CD4-positive, alpha-beta T cell treated with Interferon gamma for 1 hour (primary cell): ENCODE data around the gene PDE1C.
"Not testable (repeated sequence)": the region's sequence is repeated elsewhere in the genome, so short reads cannot be mapped to it uniquely, and the experiment has no call there.

Experiments
- DNase-seq: peaks from one replicate; pipeline ENCODE4 v3.0.0-alpha.2; 2020

The PDE1C gene

DNA sequence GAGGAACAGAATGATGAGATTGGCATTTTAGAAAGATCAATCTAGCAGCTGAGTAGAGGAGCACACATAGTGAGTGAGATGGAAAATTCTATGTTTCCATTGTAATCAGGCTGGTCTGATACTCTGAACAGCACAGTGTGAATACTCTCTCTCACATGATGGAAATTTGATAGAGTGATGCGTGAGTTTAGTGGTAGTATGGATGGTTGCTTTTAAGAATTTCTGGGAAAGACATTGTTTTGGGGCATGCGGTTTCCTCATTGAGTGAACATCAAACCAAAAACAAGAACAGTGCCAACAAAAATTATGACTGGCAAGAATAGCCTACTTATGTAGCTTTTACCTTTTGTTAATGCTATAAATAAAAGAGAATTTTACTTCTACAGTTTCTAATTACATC lies 183.2 kb downstream of the PDE1C start:
- no peak for DNase-seq

DNA sequence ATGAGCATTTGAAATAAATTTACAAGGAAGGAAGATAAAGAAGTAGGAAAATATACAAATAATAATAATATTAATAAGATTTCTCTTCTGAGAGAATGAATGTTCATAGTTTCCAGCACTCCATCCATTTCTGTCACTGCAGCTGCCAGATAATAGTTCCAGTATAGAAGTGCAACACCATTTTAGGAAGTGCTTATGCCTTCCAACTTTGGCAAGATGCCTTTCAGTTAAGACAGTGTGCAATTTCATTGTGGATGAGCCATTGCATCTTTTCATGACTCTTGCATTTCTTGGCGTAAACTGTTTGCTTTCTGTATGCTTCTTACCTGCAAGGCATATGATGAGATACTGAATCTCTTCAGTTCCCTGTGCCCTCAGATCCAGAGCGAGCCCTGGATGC lies 185.0 kb downstream of the PDE1C start:
- DNase-seq, result no peak

DNA sequence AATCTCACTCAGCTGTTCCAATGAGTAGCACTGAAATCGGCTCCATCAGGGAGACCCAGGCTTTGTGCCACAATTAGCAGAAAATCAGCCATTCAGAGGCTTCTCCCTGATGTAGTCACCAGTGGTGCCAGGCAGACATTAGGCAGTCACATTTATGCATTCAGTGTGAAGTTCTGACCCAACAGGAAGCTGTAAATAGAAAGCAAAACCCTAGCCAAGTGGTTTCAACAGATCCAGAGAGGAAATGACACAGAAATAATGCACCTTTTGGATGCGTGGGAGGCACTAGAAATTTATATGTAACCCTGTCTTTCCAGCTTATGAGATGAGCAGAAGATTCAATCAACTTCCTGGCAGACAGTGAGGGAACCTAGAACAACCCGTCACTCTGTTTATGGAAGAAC lies 186.4 kb downstream of the PDE1C start:
- DNase-seq, result no peak

DNA sequence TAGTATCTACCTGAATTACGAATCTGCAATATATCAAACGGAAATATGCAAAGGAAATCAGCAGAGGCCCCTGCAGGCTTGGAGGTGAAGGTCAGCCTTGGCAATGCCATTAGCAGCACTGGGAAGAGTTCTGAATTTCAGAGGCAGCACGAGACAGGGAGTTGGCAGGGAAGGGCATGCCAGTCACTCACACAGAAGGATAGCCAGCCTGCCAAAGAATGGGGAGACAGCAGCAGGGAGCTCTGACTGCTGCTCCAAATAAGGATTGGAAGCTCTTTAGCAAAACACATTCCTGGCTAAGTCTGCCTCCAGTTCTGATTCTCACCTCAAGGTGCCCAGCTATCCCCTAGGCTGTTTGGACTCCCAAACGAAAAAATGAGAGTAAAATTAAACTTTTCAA lies 188.0 kb downstream of the PDE1C start:
- no peak for DNase-seq

DNA sequence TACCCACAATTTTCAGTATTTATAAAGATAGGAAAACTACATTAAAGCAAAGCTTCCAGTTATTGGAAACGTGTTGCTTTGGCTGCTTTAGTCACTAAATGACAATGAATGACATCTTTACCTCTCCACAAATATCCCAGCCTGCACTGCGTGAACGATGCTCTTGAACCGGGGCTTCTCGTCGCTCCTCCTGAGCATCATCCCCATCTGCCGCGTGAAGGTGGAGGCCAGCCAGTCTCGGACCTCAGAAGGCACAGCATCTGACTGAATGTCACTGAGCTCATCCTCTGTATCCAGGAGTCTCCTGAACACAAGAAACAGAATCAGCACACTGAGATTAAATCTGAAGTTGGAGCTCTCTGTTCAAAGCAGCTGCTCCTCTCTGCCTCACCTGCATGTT lies 191.3 kb downstream of the PDE1C start:
- DNase-seq, result no peak

DNA sequence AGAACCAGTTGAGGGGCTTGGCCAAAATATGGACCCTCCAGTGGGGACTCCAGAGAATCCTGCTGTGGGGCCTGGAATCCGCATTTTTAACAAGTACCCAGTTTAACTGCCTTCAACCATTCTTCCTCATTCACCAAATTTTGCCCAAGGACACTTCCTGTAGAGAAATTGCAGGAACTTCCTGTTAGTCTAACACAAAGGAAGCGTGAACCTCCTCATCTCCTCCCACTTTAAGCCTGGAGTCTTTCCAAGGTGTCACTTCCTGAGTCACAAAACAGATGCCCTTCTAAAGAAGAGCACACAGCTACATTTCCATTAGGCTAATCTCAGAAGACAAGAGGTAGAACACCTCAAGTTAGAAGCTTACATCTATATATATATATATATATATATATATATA lies 194.8 kb downstream of the PDE1C start:
- no peak for DNase-seq

DNA sequence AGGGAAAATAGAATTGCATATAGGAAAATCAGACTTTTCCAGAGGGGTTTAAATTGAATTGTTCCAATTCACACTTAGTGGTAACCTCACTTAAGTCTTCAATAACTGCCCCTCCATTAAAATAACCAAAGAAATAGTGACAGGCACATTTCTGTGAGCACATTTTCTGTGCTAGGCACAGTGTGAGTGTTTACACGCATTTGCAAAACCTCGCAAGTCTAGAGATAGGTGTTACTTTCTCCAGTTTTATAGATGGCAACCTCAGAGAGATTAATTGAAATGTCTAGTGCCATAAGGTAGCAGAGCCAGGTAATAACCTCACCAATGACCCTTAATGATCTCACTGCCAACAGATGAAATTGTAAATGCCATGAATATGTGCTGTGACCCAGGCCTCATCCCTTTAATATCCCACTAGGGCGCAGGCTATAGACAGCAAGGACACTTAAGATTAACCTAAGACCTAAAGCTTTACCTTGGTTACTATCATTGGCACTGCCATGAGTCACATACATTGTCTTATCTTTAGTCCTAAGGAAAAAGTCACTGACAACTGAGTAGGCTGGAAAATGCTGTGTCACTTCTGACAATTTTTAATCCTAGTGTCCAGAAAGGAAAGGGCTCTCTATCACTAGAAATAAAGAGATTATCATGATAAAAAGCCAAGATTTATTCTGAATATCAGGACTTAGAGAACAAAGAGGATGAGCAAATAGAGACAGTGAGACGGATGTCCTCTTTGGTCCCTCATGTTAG lies 195.4 kb downstream of the PDE1C start:
- DNase-seq, result no peak

DNA sequence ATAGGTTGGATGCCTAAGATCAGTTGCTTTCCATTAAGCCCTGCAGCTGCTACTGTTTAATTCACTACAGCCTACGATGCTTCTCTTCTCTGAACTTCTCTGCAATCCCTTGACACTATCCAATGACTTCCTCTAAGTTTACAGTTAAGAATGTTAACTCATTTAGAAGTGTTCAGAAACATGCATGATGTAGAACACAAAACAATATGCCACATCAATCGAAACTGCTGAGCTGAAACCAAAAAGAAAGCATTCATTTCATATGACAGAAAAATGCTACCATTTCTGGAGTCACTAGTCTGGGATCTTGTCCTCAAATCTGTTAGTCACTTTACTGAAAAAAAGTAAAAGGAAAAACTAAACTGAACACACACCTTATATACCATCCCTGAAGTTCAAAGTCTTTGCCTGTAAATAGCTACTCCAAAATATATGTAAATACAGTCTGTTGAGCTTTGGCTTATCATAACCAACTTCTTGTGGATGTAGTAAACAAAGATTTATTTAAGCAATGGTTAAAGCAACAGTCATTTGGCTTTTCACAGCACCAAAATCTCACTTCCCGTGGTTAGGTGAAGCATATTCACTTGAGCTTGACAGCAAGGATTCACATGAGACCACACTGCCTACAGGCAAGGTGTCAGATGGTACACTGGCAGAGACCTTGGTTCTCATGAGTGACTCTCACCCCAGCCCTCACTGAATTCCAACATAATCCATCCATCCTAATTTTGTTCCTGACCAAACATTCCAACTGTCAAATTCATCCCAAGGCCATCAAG lies 196.2 kb downstream of the PDE1C start:
- no peak for DNase-seq

DNA sequence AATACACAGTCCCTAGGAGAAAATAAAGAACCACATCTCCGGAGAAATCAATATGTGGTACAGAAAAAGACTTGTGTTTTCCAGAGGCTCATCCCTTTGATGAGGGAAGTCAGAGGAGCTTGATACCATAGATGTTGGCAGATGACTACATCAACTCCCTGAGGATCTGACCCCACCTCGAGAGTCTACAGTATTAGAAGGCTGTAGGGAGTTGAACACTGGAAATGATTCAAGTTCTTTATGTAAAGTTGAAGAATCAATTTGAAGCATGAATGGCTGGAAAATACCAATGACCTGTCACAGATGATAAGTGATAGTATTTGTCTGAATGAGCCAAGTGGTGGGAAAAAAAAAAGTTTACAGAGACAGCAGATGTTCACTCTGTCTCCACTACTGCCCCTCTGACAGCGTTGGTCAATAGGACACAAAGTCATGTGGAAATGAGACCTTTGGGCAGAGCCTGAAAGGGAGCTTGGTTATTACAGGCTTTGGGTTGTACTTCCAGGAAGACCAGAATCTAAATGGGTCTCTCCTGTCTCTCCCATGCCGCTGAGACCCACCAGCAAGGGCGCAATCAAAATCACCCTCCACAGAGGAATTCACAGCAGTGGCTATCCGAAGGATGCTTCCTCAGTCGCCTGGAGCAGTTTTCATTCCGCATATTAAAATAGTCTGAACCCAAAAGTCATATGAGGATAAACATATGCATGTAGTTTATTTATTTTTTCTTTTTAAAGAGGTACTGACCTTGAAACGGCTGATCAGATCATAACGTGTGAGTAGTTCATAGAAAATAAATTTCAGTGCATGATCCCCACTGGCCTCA lies 197.4 kb downstream of the PDE1C start:
- no peak for DNase-seq

DNA sequence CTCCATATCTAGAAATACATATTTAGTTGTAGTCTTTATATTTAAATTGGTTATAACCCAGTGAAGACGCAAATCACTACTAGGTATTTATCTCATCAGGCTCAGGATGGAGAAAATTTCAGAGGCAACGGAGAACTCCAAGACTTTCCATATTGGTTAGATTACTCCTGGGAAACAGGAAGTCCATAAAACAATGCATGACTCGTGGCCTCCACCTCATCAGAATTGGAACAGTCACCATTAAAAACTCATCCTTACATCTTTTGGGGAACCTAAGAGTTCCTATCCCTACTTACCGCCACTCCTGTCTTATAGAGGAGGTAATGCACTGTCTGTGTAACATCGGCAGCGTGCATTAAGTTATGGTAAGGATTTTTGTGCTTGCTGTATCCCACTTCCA lies 205.6 kb downstream of the PDE1C start:
- DNase-seq, result no peak

DNA sequence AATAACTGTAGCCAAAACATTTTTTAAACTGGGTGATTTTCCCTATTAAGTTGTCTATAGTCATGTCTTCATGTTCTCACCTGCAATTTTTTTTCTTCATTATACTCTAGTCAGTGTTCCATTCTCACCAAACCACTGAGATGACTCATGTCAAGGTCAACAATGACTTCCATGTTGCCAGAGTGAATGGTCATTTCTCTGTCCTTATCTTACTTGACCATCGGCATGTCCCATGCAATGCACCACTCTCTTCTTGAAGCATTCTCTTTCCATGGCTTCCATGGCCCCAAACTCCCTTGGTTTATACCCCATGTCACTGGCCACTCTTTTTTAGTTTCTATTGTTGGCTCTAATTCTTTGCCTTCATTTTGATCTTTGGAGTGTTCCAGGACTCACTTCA lies 209.3 kb downstream of the PDE1C start:
- no peak for DNase-seq

DNA sequence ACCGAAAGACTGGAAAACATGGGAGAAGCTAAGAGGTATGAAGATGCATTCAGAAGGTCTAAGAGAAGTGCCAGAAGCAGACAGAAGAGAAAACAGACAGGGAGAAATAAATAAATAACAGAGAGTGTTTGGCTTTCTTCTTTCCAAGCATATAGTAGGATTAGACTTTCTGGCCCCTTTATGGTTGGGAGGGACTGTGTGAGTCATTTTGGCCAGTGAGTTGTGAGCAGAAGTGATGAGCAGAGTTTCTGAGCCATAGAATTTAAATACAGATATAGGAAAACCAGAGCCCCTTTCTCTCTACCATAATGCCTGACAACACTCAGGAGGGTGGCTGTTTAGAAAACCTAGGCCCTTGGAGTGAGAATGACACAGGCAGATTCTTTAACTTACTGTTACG lies 212.2 kb downstream of the PDE1C start:
- DNase-seq, result no peak

DNA sequence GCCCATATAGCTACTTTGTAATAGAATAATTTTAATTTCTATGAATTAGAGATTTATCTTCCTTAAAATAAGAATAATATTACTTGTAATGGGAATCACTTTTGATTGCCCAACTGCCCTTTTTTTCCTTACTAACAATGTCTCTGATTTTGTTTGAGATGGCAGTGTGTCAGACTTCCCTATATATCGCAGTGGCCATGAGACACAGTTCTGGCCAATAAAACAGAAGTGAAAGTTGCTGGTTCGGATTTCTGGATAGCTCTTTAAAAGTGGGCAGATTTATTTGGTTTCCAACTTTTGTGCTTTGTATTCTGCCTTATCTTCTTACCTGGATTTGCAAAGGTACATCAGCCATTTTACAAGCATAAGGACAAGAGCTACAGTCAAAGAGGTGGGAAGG lies 213.0 kb downstream of the PDE1C start:
- DNase-seq, result no peak

DNA sequence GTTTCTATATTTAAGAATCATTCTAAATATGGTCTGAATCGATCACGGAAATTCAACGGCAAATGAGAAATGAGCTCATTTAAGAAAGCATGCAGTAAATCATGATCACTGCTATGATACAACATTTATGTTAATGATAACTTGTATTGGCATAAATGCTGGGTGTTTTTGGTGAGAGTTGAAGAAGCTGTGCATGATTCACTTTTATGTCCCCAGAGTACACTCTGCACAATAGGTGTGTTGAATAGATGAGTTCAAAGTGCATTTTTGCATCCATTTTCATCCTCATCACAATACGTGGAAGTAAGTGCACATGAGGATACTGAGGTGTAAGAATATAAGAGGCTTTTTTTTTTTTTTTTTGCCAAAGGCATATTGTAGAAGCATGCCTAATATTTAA lies 213.9 kb downstream of the PDE1C start:
- DNase-seq, result no peak

DNA sequence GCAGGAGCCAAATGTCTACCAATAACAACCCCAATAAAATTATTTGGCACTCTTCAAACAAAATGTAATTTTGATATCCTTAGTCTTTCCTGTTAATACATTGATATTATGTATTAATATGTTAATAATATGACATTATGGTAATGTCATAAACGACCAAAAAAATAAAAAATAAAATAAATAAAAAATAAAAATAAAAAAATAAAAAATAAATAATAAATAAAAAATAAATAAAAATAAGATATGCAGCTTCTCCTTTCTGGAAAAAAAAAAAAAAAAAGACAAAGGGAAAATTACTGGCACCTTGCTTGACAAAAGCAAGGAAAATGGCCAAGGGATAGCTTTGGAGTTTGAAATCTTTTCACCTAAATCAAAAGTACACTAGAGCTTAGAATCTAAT lies 214.7 kb downstream of the PDE1C start:
- no peak for DNase-seq

DNA sequence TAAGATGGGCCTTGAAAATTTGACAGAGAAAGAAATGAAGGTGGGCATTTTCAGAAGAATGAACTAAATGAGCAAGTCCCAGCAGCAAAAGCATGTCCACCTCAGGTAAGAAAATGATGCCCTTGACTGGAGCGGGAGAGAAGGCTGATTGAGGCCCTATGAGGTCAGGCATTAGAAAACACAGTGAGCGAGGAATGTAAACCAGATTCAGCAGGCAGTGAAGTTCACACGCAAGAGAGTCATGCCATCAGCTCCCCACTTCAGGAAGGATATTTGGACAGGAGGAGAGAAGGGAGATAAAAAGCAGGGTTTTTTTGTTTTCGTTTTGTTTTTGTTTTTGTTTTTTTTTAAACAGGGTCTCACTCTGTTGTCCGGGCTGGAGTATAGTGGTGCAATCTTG lies 216.8 kb downstream of the PDE1C start:
- DNase-seq, result no peak

DNA sequence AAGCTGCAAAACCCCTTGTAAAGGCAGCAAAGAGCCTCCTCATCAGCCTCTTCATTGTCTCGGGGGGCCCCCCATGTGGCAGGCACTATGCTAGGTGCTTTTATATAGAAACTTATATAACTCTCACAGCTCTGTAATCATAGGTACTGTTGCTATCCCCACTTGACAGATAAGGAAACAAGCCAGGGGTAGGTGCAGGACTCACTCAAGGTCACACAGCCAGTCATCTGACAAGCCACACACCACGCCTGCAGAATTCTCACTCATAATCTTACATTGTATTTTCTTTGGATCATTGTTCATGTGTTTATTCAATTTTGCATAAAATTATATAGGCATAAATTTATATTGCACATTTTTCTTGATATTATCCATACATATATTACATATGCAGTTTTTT lies 217.7 kb downstream of the PDE1C start:
- no peak for DNase-seq

DNA sequence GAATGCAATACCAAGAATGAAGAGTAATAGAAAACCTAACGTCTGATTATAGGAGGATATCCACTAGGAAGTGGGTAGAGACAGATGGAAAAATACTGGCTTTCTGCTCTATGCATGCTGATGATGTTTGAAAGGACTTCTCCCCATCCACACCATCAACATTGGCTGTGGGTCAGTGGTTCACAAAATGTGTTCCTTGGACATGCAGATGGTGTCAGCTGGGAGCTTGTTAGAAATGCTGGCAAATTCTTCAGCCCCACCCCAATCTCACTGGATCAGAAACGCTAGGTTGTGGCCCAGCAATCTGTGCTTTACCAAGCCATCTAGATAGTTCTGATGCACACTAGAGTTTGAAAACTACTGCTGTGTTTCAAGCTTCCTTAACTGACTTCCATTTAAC lies 219.1 kb downstream of the PDE1C start:
- DNase-seq, result no peak

DNA sequence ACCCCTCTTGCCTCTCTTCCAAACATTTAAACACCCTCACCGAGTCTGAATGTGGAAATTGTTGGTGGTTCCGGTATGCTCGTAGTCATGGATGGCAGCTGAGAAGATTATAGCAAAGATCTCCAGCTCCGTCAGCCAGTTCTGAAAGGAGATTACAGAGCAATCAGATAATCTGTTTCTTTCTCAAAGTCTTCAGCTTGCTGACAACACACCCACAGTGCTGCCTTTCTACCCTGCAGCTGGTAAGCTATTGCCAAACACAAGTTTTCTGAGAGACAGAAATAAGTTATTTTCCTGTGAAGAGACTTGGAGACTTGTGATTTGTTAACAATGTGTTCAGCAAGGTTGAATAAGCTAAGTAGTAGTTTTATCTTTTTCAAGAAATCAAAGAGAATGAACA lies 219.6 kb downstream of the PDE1C start:
- no peak for DNase-seq

DNA sequence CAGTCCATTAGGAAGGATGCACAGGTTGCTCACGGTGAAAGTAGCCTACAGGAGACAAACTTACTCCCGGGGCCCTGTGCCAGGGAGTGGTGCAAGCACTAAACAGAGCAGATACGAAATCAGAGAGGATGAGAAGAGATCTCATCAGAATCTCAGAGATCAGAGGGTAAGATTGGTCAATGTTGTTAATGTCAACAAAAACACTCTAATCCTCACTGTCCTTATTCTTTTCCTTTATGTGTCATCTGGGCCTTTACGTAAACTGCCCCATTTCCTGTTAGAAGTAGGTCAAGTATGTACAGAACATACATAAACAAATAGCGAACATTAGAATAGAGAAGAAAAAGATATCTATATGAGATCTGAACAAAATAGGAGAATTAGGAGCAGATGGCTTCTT lies 220.1 kb downstream of the PDE1C start:
- DNase-seq, result no peak

DNA sequence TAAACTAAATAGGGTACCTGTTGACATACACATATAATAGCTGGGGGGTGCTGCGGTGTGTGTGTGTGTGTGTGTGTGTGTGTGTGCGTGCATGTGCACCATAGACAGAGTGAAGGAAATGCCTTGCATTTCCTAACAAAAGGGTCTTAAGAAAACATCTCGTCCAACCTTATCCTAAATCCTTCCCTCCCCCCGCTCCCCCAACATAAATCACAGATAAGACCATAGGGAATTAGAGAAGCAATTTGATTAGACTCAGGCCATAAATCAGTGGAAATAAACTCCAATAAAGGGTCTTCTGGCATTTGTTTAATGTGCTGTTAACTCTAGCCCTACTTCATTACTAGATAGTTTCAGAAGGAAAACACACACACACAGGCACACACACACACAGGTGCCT lies 234.7 kb downstream of the PDE1C start:
- no peak for DNase-seq

DNA sequence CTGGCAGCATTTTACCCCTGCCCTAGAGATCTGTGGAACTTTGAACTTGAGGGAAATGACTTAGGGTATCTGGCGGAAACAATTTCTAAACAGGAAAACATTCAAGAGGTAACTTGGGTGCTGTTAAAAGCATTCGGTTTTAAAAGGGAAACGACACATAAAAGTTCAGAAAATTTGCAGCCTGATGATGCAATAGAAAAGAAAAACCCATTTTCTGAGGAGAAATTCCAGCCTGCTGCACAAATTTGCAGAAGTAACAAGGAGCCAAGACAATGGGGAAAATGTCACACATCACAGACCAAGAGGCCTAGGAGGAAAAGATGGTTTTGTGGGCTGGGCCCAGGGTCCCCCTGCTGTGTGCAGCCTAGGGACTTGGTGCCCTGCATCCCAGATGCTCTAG lies 236.6 kb downstream of the PDE1C start:
- not testable (repeated sequence) for DNase-seq

DNA sequence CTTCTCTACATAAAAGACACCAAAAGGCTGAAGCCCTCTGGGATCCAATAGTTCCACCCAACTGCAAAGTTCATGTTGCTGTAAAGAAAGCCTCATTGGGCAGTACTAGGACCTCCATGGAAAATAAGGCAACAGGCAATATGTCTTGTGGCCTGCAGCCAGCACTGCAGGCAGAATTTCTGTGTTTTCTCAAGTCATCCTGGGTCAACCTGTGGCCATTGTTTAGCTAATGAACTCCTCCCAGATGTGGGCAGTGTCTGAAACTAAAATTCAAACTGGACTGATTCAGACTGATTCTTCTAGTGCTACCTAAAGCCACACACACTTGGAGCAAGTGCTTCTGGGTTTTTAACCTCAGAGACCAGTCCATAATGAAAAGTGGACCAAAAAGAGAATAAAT lies 241.7 kb downstream of the PDE1C start:
- no peak for DNase-seq

DNA sequence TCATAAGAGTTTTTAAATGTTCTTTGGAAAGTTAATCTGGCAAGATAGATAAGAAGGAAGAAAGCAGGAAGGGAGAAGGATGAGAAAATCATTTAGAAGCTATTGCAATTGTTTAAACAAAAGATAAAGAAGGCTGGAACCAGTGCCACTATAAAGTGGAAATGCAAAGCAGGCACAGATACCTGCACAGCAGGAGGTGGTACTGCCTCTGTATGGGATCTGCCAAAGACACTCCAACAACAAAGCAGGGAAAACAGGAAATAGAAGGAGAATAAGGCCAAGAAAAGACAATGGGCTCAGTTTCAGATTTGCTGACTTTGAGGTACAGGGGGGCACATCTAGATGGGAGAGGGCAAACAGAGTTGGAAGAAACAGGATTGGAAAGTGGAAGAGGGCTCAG lies 244.6 kb downstream of the PDE1C start:
- DNase-seq, result no peak
